Measurements from ENCODE around the gene HOXC11. TPM values are rescaled to one million over a fixed set of nuclear protein-coding genes. Genes with fewer than 3 reads are reported as not detected.

HOXC11 gene
- not detected for polyA plus RNA-seq

DNA sequence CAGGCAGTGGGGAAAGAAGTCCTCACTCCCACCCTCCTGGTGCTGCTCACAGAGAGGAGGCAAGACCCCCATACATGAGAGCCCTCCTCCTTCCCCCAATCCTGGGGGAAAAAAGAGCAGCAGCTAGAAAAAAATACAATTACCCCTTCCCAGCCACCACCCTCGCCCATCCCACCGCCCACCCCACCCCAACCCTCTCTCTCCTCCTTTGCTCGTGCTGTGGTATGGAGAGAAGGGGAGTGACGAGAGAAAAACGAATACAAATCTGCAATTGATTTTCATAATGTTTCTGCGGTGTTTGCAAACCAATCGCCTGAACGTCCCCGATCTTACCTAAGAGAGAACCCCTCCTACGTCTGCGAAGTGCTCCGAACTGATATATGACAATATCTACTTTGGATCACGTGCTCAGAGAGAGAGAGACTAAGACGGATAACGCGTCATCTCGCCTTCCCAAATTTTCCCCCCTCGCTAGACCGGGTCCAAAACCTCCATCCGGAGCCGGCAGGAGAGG is at the start of gene HOXC11:
HOXC11 (plus strand) TSS at position 405 of the 514 bp plus-strand sequence. CDS start 116 bp downstream, outside the sequence.
- no peak within 1 kb of the TSS for H3K27ac ChIP-seq (ENCODE audit: low read depth, low read length)
- 4 to 11% (median 7%) methylated on average over 20 to 21 of the region's 21 CpGs for WGBS, 3 donors

DNA sequence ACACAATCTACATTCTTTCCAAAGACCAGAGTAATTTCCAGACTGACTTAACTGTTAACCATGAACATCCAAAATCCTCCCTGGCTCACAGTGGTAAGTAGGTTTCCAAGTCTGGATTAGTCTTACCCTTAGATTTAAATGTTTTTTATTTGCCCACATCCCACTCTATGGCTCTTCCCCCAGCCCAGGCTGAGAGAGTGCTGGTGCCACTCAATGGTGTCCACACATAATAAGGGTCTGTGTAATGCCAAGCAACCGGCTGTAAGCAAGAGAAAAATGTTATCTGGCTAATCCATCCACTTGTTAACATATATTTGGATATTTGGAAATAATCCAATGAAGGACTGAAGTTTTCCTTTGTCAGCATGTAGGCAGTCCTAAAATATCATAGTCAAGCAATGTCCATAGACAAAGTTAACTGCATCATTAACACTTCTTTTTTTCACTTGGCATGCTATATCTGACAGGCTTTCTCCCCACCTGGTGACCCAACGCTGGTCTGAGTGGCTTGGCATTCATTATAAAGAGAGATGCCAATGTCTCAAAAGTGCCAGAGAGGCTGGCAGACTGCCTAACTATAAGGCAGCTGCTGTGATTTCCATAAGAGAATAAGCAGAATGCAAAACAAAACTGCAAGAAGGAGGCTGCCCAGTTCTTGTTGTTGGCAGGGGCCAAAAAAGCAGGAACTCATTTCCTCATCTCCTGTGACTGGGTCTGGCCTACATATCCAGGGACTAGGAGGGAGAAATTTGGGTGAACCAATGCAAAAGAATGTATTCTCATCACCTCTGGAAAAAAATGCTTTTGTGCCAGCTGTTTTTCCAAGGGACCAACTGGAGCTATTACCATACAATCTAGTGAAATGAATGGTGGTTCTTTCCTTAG is 48.2 kb upstream of the HOXC11 start:
- 21 to 43% (median 35%) methylated on average over 2 of the region's 2 CpGs for WGBS, 3 donors

DNA sequence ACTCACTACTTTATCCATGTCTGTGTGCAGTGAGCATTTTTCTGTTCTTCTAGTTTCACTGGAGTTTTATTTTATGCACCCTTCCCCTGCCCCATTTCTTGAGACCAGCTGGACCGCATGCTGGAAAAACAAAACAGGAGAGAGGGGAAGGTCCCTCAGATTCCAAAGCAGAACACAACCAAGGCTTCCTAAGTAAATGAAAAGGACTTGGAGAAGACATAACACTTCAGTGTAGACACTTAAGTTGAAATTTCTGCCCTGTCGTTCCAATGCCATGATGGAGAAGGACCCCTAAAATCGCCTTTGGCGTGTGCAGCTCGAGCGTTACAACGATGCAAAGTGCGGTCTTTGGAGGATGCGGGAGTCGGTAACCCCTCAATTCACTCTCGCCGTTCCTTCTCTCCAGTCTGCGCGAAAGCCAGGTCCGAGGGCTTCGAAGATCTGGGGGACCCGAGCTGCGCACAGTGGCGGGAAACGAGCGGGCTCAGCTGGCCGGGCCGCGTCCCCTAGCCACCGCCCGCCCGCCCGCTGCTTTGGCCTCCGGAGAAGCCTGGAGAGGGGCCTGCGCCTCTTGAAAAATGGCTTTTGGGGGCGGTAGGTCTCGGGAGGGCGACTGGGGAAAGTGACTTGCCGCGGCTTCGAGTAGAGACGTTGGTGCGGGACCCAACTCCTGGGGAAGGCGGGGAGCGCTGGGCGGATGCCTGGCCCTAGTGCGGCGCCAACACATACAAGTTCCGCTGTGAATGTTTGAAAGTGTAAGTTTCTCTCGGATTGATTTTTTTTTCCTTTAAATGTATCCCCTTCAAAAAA is 45.5 kb upstream of the HOXC11 start:
- WGBS, 3 donors, result 3 to 8% (median 5%) methylated on average over 44 to 45 of the region's 45 CpGs
- H3K27ac ChIP-seq (ENCODE audit: low read depth, low read length), result no peak overlapping the region

More for the DNA sequence above, 48.2 kb upstream of the HOXC11 start:
- H3K27ac ChIP-seq (ENCODE audit: low read depth, low read length), result no peak overlapping the region

GRCh38 chr12:53928054-53928835 is 44.7 kb upstream of the HOXC11 start:
- H3K27ac ChIP-seq (ENCODE audit: low read depth, low read length), result no peak overlapping the region
- 7% methylated on average over 31 of the region's 31 CpGs for WGBS, 3 donors

DNA sequence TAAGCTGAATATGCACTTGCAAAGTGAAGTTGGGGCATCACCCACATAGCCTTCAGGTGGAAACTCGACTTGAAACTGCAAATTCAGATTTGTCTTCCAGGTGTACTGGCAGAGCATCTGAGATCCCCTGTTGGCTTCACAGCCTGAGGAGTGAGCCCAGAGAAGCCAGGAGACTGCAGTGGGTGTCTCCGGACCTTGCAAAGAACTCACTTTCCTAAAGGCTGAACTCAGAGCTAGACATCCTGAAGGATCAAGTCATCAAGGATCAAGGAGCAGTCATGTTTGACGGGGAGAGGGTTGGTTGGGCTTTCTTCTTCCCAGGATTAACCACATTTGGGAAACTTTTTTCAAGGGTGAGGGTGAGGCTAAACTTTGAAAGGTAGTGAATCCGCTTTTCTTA is 43.4 kb upstream of the HOXC11 start:
- 17 to 19% (median 18%) methylated on average over 4 of the region's 4 CpGs for WGBS, 3 donors
- no peak overlapping the region for H3K27ac ChIP-seq (ENCODE audit: low read depth, low read length)

GRCh38 chr12:53930591-53931255 is 42.2 kb upstream of the HOXC11 start:
- no peak overlapping the region for H3K27ac ChIP-seq (ENCODE audit: low read depth, low read length)
- WGBS, 3 donors, result 6 to 8% (median 7%) methylated on average over 30 of the region's 30 CpGs

DNA sequence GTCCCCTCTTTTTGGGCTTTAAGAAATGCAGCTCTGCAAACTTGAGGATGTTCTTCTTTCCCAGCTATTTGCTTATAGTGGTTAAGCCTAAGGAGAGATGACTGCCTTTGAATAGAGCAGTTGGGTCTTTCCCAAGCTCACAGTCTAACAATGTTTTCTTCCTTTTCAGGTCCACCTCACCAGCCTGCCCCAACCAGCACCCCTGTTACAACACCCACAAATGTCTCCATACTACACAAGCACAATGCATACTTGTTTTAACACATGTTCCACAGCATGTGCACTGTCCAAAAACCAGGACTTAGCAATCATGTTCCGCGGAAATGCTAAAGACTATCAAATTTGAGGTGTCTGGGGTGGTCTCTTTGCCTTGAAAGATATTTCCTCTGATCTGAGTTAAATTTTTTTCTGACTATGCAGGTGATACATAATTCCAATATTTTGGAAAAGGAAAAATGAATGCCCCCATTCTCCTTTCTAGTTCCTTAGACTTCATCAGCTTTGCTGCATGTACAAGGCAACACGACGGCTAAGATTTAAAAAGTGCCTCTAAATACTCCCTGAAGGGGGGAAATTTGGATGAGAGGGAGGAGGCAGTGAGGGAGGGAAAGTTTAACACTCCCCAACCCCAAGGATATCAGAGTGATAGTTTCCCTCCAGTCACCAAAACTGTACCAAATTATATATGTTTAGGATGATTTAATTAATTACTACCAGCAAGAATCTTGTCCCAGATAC is 40.9 kb upstream of the HOXC11 start:
- WGBS, 3 donors, result 28 to 43% (median 35%) methylated on average over 4 of the region's 4 CpGs
- H3K27ac ChIP-seq (ENCODE audit: low read depth, low read length), result no peak overlapping the region

DNA sequence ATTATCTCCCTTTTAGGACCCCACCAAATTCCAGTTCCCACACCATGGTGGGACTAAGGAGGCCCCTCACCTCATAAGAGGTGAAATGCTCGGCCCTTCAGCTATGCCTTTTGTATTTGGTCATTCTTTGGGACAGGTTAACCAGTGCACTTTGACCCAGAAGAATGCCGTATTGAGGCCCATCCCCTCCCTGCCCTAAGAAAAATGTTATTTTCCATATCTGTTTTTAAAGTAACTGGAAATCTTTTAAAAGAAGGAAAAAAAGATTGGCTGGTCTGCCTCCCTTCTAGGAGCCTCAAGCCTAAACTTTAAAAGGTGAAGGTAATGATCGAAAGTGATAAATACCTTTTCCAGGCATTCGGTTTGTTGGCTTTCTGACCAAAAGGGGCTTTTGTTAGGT is 40.0 kb upstream of the HOXC11 start:
- WGBS, 3 donors, result 38 to 51% (median 42%) methylated on average over 4 of the region's 4 CpGs
- H3K27ac ChIP-seq (ENCODE audit: low read depth, low read length), result no peak overlapping the region

DNA sequence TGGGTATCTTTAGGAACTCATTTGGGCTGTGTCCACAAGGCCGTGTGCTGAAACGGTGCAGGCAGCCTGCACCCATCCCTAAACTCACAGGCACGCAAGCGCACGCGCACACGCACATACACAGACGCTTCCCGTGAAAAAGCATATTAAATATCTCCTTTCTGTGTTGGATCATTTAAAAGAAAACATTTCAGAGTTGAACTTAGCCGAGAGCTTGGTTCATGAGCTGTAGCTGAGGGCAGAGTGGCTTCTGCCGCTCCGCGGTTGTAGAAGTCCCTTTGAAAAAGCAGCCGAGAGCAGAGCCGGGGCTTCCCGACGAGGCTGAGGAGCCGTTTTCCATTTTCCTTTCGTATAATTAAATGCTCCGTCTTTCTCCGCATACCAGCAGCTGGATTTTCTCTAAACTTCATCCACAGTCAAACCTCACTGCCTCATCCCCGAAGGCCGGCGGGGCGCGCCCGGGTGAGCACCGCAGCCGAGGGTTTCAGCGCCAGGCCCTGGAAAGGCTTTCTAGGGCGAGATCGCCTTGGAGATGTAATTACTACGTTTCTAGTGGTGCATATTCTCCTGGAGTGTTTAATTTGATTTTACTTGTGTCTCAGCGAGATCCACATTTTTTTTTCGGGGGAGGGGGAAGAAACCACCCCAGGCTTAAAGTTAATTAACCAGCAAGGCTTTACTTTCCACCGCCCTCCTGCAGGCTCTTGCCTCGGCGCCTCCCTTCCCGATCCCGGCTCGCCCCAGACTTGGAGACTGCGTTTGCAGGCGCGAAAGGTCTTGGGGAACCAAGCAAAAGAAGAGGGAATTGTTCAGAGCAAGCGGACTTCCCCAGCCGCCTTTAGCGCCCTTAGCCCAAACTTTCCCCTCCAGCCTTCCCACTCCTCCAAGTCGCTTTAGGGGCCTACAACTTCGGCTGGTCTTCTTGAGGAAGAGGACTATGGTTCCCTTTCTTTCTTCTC is 37.3 kb upstream of the HOXC11 start:
- 4 to 7% (median 7%) methylated on average over 49 of the region's 49 CpGs for WGBS, 3 donors
- H3K27ac ChIP-seq (ENCODE audit: low read depth, low read length), result no peak overlapping the region

DNA sequence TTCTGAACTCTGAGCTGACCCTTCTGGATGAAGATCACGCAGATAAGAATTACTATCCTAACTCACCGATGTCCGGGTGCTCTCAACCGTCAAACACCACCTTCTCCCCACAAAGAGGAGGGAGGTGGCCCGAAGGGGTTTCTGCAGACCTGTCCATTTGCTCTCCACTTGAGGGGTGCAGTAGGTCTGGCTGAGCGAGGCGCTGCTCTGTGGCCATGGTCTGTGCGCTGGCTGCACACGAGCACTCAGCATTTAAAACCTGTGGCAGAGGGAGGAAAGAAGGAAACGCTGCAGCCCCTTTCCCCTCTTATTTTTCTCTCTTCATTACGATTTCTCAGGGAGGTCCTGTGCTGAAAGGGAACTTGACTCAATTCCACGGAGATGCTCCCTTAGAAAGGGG is 35.8 kb upstream of the HOXC11 start:
- 10 to 22% (median 12%) methylated on average over 12 of the region's 12 CpGs for WGBS, 3 donors
- no peak overlapping the region for H3K27ac ChIP-seq (ENCODE audit: low read depth, low read length)

DNA sequence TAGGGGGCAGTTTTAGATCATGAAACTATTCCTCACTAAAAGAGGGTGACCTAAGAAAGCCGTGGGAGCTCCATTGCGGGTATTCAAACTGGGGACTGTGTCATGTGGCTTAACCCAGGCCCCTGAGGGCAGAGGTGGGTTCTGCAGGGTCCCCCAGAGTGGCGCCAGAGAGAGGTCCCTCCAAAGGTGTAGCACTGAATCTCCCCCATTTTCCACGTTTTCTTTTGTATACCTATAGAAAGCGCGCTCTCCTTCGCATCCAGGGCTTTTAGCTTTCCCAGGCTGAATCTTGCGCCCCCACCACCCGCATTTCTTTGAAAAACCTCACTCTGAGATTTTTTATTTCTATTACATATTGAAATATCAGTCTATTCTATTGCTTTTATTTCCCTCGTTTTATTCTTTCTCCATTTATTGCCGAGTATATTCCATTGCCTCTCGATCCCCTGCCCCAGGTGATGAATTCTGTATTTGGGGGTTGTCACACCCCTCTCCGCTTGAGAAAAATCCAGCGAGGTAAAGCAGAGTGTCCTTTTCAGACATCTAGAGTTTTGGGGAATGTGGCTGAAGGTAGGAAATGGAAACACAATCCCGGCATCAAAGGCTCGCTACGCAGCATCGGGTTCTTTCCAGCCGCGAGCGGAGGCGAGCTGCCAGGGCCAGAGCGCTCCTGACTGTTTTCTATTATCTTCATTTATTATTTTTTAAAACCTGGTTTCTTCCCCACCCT is 35.2 kb upstream of the HOXC11 start:
- H3K27ac ChIP-seq (ENCODE audit: low read depth, low read length), result no peak overlapping the region
- 18 to 22% (median 21%) methylated on average over 23 of the region's 23 CpGs for WGBS, 3 donors

GRCh38 chr12:53938326-53939140 is 34.4 kb upstream of the HOXC11 start, which contains the start of gene HOXC13:
Gene HOXC13, plus strand, starts transcription at chr12:53938831. Its CDS starts 76 bp downstream, at chr12:53938907.
- 3 to 5% (median 4%) methylated on average over 44 to 56 of the region's 56 CpGs for WGBS, 3 donors
- no peak within 1 kb of the TSS for H3K27ac ChIP-seq (ENCODE audit: low read depth, low read length)

- H3K27ac ChIP-seq (ENCODE audit: low read depth, low read length), result no peak overlapping the region
- WGBS, 3 donors, result 3 to 6% (median 6%) methylated on average over 74 to 91 of the region's 91 CpGs
Observed at GRCh38 chr12:53939141-53940108, 33.5 kb upstream of the HOXC11 start.
